GM21390 (cell line): ENCODE results near the gene PTK7.

Experiments
- ATAC-seq: cut with Tn5 transposase; IDR thresholded peaks from one replicate; pipeline ENCODE4 v1.9.1; 2021; ENCODE audit not compliant: unreplicated experiment

Gene PTK7

DNA sequence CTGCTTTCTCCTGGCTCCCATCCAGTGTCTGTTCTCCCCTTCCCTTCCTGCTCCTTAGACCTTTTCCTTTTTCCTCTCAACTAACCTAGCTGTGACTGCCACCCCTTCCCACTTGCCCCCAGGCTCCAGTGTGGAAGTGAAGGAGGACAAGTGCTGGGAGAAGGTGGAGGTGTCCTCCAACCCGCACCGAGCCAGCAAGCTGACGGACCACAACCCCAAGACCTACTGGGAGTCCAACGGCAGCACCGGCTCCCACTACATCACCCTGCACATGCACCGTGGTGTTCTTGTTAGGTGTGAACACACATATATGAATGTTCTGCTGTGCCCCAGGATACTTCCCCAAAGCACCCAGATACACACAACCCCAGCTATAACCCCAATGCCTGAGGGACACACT is 124.4 kb downstream of the PTK7 start:
- no peak for ATAC-seq

DNA sequence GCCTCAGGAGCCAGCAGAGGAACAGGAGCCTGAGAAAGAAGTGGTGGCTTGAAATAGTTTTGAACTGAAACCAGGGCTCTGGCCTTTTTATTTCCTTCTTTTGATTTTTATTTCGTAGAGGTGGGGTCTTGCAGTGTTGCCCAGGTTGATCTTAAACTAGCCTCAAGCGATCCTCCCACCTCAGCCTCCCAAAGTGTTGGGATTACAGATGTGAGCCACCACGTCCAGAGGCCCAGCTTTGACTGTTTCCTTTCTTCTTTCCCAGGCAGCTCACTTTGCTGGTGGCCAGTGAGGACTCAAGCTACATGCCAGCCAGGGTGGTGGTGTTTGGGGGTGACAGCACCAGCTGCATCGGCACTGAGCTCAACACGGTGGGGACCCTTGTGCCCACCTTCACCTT is 126.3 kb downstream of the PTK7 start:
- no peak for ATAC-seq

DNA sequence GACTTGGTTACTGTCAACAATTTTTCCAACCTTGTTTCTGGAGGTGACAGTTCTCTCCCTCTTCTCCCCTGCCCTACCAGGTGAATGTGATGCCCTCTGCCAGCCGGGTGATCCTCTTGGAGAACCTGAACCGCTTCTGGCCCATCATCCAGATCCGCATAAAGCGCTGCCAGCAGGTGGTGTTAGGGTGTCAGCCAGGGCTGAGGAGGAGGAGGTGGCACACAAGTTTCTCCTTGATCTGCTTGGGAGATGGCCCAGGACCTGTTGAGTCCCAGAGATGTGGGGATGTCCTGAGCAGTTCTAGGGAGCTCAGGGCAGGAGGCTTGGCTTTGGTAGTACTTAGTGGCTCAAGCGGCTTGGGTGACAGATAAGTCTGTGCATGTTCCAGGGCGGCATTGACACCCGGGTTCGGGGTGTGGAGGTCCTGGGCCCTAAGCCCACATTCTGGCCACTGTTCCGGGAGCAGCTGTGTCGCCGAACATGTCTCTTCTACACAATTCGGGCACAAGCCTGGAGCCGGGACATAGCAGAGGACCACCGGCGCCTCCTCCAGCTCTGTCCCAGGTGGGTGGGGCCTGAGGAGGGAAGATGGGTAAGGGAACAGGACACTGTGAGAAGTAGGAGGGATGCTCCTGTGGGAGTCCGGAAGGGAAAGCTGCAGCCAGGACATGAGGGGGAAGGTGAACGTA is 127.1 kb downstream of the PTK7 start:
- ATAC-seq = no peak

- ATAC-seq = no peak
Measured at GRCh38 chr6:43203718-43204095, 127.6 kb downstream of the PTK7 start.

DNA sequence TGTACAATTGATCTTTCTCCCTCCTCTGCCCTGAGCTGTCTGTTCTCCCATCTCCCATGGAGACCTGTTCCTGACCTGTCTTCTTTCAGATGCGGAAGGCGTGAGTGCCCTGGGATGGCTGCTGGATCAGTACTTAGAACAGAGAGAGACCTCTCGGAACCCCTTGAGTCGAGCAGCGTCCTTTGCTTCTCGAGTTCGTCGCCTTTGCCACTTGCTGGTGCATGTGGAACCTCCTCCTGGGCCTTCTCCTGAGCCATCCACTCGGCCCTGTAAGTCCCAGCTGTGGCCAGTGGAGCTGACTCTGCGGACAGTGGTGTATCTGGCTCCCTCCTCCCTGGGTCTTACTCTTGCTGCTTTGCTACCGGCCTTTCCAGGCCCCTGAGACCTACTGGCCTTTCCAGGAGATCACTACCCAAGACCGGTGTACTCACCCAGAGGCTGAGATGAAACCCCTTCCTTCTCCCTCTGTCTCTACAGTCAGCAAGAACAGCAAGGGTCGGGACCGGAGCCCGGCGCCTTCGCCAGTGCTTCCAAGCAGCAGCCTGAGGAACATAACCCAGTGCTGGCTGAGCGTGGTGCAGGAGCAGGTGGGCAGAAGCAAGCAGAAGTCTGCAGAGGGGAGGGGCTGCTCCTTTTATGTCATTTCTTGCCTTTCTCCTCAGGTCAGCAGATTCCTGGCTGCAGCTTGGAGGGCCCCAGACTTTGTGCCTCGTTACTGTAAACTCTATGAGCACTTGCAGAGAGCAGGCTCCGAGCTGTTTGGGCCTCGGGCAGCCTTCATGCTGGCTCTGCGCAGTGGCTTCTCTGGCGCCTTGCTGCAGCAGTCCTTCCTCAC is 128.4 kb downstream of the PTK7 start:
- ATAC-seq = no peak

- no peak for ATAC-seq
Measured at GRCh38 chr6:43205849-43206248, 129.7 kb downstream of the PTK7 start.

GRCh38 chr6:43207286-43207685 is 131.2 kb downstream of the PTK7 start:
- ATAC-seq = no peak
